Lower leg skin (tissue), 3 donors: ENCODE results near the gene IER3IP1.

Experiments
- POLR2A ChIP-seq, 2 donors: fragments of 450-650 bp; IDR thresholded peaks; one replicate each; pipeline ENCODE4 v1.6.1; 2016 to 2017; ENCODE audit warnings: antibody characterized with exemption in 2 of 2, mild to moderate bottlenecking in 1 of 2, moderate library complexity in 1 of 2
- TF ChIP-seq, protein P1 (sequence below), 3 donors: fragments of 450-650 bp; IDR thresholded peaks; one replicate each; pipeline ENCODE4 v1.5.1; 2016; ENCODE audit warnings: antibody characterized with exemption in 3 of 3, mild to moderate bottlenecking in 3 of 3, moderate library complexity in 2 of 3

- TF ChIP-seq, protein P1, sequence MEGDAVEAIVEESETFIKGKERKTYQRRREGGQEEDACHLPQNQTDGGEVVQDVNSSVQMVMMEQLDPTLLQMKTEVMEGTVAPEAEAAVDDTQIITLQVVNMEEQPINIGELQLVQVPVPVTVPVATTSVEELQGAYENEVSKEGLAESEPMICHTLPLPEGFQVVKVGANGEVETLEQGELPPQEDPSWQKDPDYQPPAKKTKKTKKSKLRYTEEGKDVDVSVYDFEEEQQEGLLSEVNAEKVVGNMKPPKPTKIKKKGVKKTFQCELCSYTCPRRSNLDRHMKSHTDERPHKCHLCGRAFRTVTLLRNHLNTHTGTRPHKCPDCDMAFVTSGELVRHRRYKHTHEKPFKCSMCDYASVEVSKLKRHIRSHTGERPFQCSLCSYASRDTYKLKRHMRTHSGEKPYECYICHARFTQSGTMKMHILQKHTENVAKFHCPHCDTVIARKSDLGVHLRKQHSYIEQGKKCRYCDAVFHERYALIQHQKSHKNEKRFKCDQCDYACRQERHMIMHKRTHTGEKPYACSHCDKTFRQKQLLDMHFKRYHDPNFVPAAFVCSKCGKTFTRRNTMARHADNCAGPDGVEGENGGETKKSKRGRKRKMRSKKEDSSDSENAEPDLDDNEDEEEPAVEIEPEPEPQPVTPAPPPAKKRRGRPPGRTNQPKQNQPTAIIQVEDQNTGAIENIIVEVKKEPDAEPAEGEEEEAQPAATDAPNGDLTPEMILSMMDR (IDR thresholded peaks at IDR 0.05): no peak
- TF ChIP-seq POLR2A (IDR thresholded peaks at IDR 0.05): no peak
These were observed 15.9 kb downstream of the IER3IP1 start for GRCh38 chr18:47160256-47160655.
